HUES64 (cell line): ENCODE results near the gene TPBG. TPM values are rescaled to one million over a fixed set of nuclear protein-coding genes. Genes with fewer than 3 reads are reported as not detected.

Experiments used
- H3K27ac ChIP-seq: 2 replicates; pipeline ENCODE4 v1.7.0; 2013; ENCODE audit warnings: low read depth, low read length, inconsistent platforms
- H3K27me3 ChIP-seq: 2 replicates; pipeline ENCODE4 v1.6.1; 2013; ENCODE audit warnings: mild to moderate bottlenecking, low read length; ENCODE audit not compliant: insufficient read depth
- H3K36me3 ChIP-seq: 2 replicates; pipeline ENCODE4 v1.6.1; 2013; ENCODE audit warnings: mild to moderate bottlenecking, low read length; ENCODE audit not compliant: insufficient read depth
- H3K4me1 ChIP-seq: 2 replicates; pipeline ENCODE4 v1.6.1; 2013; ENCODE audit warnings: mild to moderate bottlenecking, low read length, moderate library complexity; ENCODE audit not compliant: insufficient read depth
- H3K4me3 ChIP-seq: 2 replicates; pipeline ENCODE4 v1.5.1; 2013; ENCODE audit warnings: mild to moderate bottlenecking, low read length, moderate library complexity
- H3K9ac ChIP-seq: 2 replicates; pipeline ENCODE4 v1.6.1; 2013; ENCODE audit warnings: mild to moderate bottlenecking, low read depth, low read length
- H3K9me3 ChIP-seq: 2 replicates; pipeline ENCODE4 v1.6.1; 2013; ENCODE audit warnings: low read depth, low read length; ENCODE audit not compliant: insufficient read depth
- WGBS: fragments of 150-250, 120-280 bp; methylation state at CpG from one replicate; pipeline ENCODE4 v1.1.7; 2013; ENCODE audit warnings: missing lambda C conversion rate; 5-methylcytosine and 5-hydroxymethylcytosine counted together
- polyA plus RNA-seq, 2 experiments: library from polyadenylated mRNA; stranded (reverse); fragments of 50-300 nt; gene quantifications; one replicate each; pipeline ENCODE4 v1.2.3, GENCODE V29; 2013

TPBG gene, protein sequence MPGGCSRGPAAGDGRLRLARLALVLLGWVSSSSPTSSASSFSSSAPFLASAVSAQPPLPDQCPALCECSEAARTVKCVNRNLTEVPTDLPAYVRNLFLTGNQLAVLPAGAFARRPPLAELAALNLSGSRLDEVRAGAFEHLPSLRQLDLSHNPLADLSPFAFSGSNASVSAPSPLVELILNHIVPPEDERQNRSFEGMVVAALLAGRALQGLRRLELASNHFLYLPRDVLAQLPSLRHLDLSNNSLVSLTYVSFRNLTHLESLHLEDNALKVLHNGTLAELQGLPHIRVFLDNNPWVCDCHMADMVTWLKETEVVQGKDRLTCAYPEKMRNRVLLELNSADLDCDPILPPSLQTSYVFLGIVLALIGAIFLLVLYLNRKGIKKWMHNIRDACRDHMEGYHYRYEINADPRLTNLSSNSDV
- polyA plus RNA-seq (2013, experiment 1 of 2), result 23.3 TPM
- 24.2 TPM for polyA plus RNA-seq (2013, experiment 2 of 2)

DNA sequence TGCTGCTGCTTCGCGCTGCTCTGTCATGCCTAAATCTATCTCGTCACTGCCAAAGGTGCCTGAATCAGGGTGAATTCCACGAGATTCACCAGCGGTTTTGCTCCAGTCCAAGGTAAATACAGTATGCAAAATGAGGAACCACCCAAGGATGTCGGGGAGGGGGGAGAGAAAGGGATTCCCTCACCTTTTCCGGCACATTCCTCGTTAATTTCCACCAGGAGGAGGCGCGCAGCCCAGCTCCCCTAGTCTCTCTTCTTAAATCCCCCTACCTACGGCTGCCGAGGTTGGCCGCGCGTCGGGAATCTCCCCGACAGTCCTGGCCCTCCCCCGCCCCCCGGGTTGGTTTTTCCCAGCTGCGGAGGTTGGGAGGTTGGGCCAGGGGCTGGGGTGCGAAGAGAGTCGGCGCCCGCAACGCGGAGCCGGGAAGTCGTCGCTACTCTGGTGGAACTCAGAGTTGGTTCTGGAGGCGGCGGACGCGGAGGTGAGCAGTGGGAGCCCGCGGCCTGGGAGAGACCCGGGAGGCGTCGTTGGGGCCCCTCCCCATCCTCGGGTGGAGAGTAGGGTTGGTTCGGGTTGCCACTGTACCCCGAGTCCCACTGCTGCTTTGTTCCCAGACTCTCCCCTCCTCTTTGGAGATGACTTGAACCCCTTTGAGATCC, at the start of gene TPBG:
Gene TPBG, plus strand, starts transcription at position 390 of the 659 bp plus-strand sequence. CDS start 1,145 bp downstream, outside the sequence.
- H3K9me3 ChIP-seq, result no peaks in the 10 kb centered on the region
- peak within 1 kb of the TSS; percentile 68 for H3K4me3 ChIP-seq
- WGBS, result under 1% methylated on average over 41 of the region's 41 CpGs
- peak within 1 kb of the TSS; percentile 87 for H3K27ac ChIP-seq
- H3K36me3 ChIP-seq, result peaks cover 24% of the 10 kb centered on the region; the same call in 1 of the 2 replicates
- peak within 1 kb of the TSS; percentile 83 for H3K9ac ChIP-seq
- 0 out of 2 replicates have a peak, but pooled peaks cover 4% of the 10 kb centered on the region for H3K27me3 ChIP-seq
- peaks cover 20% of the 10 kb centered on the region for H3K4me1 ChIP-seq

DNA sequence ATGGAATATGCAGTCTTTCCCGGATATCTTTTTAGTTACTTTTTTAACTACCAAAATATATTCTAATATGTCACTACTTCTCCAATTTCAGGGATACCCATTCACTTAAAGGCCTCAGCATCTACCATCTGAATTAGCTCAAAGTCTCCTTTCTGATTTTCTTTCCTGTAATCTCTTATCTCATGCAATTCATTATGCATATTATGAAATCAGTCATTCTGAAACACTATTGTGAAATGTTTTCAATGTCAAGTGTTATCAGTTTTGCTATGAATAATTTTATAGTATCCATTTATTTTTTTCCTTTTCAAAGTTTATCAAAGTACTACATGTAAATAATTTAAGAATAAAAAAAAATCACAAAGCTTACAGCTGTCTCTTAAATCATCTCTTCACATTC, 41.2 kb upstream of the TPBG start:
- Histone ChIP-seq H3K9me3 (no peaks in the 10 kb centered on the region), H3K27me3 (no peaks in the 10 kb centered on the region), H3K36me3 (no peaks in the 10 kb centered on the region), H3K27ac (no peak overlapping the region), H3K4me1 (peaks cover 8% of the 10 kb centered on the region), H3K9ac (no peak overlapping the region), H3K4me3 (no peak overlapping the region)
- WGBS, result 100% methylated on average over 1 of the region's 1 CpG

DNA sequence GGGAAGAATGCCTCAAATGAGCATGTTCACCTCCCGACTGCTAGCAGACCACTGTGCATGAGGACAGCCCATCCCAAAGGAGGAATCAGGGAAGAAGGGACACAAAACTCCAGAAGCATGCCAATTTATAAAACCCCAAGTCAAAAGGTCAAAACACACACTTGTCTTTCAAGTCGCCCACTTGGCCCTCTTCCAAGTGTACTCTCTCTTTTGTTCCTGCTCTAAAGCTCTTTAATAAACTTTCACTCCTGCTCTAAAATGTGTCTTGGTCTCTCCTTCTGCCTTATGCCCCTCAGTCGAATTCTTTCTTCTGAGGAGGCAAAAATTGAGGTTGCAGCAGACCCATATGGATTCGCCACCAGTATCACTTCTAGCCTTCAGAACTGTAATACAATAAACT, 33.9 kb upstream of the TPBG start:
- no peak overlapping the region for H3K9ac ChIP-seq
- H3K27ac ChIP-seq, result no peak overlapping the region
- H3K9me3 ChIP-seq, result no peaks in the 10 kb centered on the region
- no peaks in the 10 kb centered on the region for H3K36me3 ChIP-seq
- peaks cover 6% of the 10 kb centered on the region; the same call in 1 of the 2 replicates for H3K4me1 ChIP-seq
- H3K4me3 ChIP-seq, result no peak overlapping the region
- H3K27me3 ChIP-seq, result no peaks in the 10 kb centered on the region
- WGBS, result 83% methylated on average over 4 of the region's 4 CpGs

DNA sequence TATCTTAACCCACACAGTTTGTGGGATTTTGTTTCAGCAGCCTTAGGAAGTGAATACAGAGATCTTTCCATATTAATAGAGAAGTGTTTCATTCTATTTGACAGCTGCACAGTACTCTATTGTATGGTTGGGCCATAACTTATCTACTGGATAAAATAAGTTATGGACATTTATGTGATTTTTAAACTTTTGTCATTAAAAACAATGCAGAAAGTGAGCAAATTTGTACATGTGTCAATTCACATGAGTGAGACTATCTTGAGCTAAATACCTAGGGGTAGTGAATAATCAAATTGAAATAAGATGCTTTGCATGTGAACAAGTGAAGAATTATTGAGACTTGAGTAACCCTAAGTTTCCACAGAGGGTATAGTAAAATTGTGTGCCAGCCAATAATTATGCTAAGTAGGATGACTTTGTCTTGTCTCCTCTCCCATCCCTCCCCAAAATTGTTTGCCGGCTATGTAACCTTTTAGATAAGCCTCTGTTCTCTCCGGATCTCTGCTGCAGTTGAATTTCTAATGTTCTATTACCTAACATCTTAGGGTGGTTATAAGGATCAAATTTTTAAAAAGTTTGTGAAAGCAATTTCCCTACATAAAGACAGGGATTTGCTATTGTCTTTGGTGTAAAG, 33.3 kb upstream of the TPBG start:
- Histone ChIP-seq H3K4me3 (no peak overlapping the region), H3K9me3 (no peaks in the 10 kb centered on the region), H3K27ac (no peak overlapping the region), H3K27me3 (no peaks in the 10 kb centered on the region), H3K9ac (no peak overlapping the region), H3K4me1 (peaks cover 6% of the 10 kb centered on the region; the same call in 1 of the 2 replicates), H3K36me3 (no peaks in the 10 kb centered on the region)
- WGBS, result 100% methylated on average over 1 of the region's 2 CpGs

DNA sequence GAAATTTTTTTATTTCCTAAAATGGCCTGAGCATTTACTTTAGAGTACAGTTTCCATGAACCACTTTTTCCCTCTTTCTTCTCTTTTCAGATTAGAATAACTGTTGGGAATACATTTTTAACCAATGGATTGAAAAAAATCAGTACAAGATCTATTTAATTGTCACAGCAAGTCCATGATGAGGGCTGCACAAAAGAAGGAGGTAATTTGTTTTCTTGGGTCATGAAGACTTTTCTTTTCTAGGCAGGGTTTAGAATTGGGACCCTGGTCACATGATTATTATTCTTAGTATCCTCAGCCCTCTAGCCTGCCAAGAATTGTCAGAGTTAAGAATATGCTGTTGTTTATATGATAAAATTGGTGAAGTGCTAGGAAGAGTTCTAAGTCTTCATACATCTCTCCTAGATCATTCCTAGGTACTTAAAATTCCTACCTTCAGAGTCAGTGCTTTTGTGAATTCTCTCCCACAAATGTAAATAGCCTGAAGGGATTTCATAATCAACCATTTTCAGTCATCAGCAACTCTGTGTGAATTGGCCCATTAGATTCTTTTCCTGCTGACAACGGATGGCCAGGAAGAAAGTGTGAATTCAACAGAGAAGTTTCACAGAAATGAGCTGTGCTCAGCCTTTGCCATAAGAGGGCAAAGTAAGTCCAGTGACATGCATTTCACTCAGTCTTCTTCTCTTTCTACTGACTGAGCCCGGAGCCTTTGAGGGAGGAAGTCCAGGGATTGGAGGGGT, 32.4 kb upstream of the TPBG start:
- 34% methylated on average over 2 of the region's 2 CpGs for WGBS
- Histone ChIP-seq H3K4me3 (no peak overlapping the region), H3K9me3 (no peaks in the 10 kb centered on the region), H3K4me1 (peaks cover 6% of the 10 kb centered on the region; the same call in 1 of the 2 replicates), H3K27ac (no peak overlapping the region), H3K9ac (no peak overlapping the region), H3K36me3 (no peaks in the 10 kb centered on the region), H3K27me3 (no peaks in the 10 kb centered on the region)

DNA sequence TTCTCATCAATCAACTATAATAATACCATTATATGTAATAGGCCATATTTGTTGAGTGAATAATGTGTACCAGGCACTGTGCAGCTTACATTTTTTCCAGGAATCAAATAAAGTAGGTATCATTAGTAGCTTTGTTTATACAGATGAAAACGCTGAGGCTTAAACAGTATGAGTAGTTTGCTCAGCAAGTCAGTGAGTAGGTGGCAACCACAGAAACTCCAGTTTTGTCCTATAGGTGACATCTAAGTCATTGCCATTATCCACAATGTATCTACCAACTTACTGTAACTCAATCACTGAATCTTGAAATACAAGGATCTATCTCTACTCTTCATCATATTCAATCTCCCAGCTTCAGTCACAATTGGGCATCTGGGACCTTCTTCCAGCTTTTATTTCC, 29.8 kb upstream of the TPBG start:
- H3K27me3 ChIP-seq, result no peaks in the 10 kb centered on the region
- H3K4me1 ChIP-seq, result peaks cover 6% of the 10 kb centered on the region; the same call in 1 of the 2 replicates
- no peak overlapping the region for H3K9ac ChIP-seq
- WGBS, result 95% methylated on average over 1 of the region's 1 CpG
- H3K36me3 ChIP-seq, result no peaks in the 10 kb centered on the region
- H3K4me3 ChIP-seq, result no peak overlapping the region
- no peaks in the 10 kb centered on the region for H3K9me3 ChIP-seq
- H3K27ac ChIP-seq, result no peak overlapping the region

DNA sequence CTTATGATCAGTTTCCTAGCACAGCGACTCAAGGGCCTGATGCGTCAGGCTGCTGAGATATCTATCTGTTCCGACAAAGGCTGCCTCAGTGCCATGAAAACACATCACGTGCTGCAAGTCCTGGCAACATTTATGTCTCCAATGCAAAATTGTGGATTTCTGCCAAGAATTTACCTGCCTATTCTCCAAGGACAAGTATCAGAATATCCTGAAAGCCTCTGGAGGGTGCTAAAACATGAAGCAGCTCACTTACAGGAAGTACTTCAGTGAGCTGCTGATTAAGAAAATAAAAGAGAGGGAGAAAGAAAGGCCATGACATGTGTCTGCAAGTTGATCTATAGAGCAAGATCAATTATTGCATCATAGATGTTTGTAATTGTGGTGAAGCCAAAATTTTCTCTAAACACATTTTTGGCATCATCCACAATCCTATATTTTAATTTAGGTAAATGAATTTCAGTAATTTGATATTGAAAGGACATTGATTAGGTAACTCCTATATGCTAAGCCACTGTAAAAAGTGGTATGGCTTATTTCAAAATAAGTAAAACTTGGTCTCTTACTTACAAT, 25.8 kb upstream of the TPBG start:
- H3K27me3 ChIP-seq, result no peaks in the 10 kb centered on the region
- H3K4me3 ChIP-seq, result no peak overlapping the region
- no peaks in the 10 kb centered on the region for H3K4me1 ChIP-seq
- no peaks in the 10 kb centered on the region for H3K36me3 ChIP-seq
- no peak overlapping the region for H3K27ac ChIP-seq
- peaks cover 11% of the 10 kb centered on the region for H3K9me3 ChIP-seq
- WGBS, result 92% methylated on average over 4 of the region's 4 CpGs
- no peak overlapping the region for H3K9ac ChIP-seq

DNA sequence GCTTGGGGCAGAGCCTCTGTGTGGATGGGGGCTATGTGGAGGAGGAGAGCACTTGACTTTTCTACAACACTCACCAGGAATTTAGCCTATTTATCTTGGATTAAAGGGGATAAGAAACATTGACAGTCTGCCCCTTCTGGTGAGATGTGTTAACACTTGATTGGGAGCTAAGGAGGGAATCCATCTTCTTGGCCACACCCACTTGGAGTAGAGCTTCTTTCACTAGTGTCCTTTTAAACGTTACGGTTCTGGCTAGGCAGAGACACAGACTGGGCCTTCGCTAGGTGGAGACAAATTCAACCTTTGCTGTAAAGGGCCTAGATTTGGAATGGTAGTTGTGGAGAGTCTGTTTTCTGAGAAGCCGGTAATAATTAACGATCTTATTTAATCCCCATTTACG, 15.5 kb upstream of the TPBG start:
- 88% methylated on average over 6 of the region's 6 CpGs for WGBS
- H3K27ac ChIP-seq, result no peak overlapping the region

DNA sequence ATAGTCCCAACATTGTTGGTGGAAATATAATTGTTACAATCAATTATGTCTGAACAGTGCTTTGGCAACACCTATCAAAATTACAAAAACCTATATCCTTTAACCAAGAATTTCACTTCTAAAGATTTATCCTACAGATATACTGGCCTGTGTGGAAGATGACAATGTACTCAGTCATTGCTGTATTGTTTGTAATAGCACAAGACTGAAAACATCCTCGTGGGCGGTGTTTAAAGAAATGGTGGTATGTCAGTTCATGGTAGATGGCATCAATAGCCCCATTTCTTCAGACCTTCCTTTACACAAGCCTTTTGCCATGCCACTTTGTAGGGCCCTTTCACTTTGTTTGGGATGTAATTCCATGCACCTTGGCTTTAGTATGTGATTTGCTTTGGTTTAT, 9.8 kb upstream of the TPBG start:
- Histone ChIP-seq H3K4me3 (no peak overlapping the region), H3K27me3 (no peaks in the 10 kb centered on the region), H3K27ac (no peak overlapping the region), H3K9me3 (no peaks in the 10 kb centered on the region), H3K4me1 (no peaks in the 10 kb centered on the region), H3K9ac (no peak overlapping the region), H3K36me3 (no peaks in the 10 kb centered on the region)
- WGBS, result 79% methylated on average over 2 of the region's 2 CpGs

More for the DNA sequence above, 15.5 kb upstream of the TPBG start:
- Histone ChIP-seq H3K4me3 (no peak overlapping the region), H3K36me3 (no peaks in the 10 kb centered on the region), H3K27me3 (no peaks in the 10 kb centered on the region), H3K4me1 (no peaks in the 10 kb centered on the region), H3K9ac (no peak overlapping the region), H3K9me3 (peaks cover 10% of the 10 kb centered on the region; the same call in 1 of the 2 replicates)

DNA sequence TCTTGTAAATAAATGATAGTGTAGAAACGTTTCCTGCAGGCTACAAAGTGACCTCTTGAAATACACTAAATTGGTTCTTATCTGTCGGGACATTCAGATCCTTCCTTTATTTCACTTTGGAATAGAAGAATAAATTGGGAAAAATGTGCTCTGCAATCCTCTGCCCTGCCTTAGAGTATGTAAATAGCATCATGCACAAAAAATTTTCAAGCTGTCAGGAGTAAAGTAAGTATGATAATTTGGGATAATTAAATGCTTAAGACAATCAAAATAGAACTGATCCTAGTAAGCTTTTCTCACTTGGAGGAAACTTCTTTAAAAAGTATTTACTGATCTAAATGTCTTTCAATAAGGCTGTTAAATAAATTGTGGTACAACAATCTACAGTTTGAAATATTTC, 3.1 kb upstream of the TPBG start:
- no peak overlapping the region for H3K9ac ChIP-seq
- H3K4me3 ChIP-seq, result no peak overlapping the region
- H3K27ac ChIP-seq, result no peak overlapping the region
- H3K9me3 ChIP-seq, result no peaks in the 10 kb centered on the region
- 89% methylated on average over 2 of the region's 2 CpGs for WGBS
- peaks cover under 1% of the 10 kb centered on the region; the same call in 1 of the 2 replicates for H3K36me3 ChIP-seq
- H3K4me1 ChIP-seq, result peaks cover 10% of the 10 kb centered on the region
- H3K27me3 ChIP-seq, result 0 out of 2 replicates have a peak, but pooled peaks cover 4% of the 10 kb centered on the region
